Cardiac muscle cell (in vitro differentiated cells and primary cell): ENCODE measurements around the gene ATXN1. TPM values are rescaled to one million over a fixed set of nuclear protein-coding genes. Genes with fewer than 3 reads are reported as not detected.

Source experiments
- DNase-seq, 2 donors: peaks; one replicate each; pipeline versions ENCODE4 v3.0.0 to v3.0.0-alpha.2; 2010 to 2017; ENCODE audit warnings: low read depth in 1 of 2, low spot score in 1 of 2
- H3K27ac ChIP-seq: fragments of 200-600 bp; sonication (generic); 2 replicates; pipeline ENCODE4 v1.5.1; 2016
- H3K27me3 ChIP-seq: fragments of 200-600 bp; sonication (generic); 2 replicates; pipeline ENCODE4 v1.6.0; 2016; ENCODE audit warnings: control low read depth
- H3K36me3 ChIP-seq: fragments of 200-600 bp; sonication (generic); 2 replicates; pipeline ENCODE4 v1.5.1; 2016; ENCODE audit warnings: control low read depth
- H3K4me1 ChIP-seq: fragments of 200-600 bp; sonication (generic); 2 replicates; pipeline ENCODE4 v1.8.1; 2017; ENCODE audit warnings: low read depth, mild to moderate bottlenecking, mixed run types
- H3K4me3 ChIP-seq: fragments of 200-600 bp; sonication (generic); 2 replicates; pipeline ENCODE4 v1.5.1; 2016; ENCODE audit warnings: mild to moderate bottlenecking
- H3K9me3 ChIP-seq: fragments of 200-600 bp; sonication (generic); 2 replicates; pipeline ENCODE4 v1.5.1; 2017; ENCODE audit warnings: low read depth, mild to moderate bottlenecking, control low read depth
- polyA plus RNA-seq: library from polyadenylated mRNA; unstranded; fragments of >200 nt; fragmentation: Nextera tagmentation; extraction: Ambion mirVana; gene quantifications from 2 replicates; pipeline ENCODE4 v1.2.1, GENCODE V29; 2016
- total RNA-seq: library from RNA; depleted of rRNA; stranded (reverse); fragments of >200 nt; gene quantifications from 2 replicates; pipeline ENCODE4 v1.2.3, GENCODE V29; 2016
- TF ChIP-seq, protein P1 (sequence below): IDR thresholded peaks from 2 replicates; pipeline ENCODE4 v1.5.1; 2012; ENCODE audit warnings: low read depth, mild to moderate bottlenecking, low read length

The ATXN1 gene
- total and polyA plus RNA-seq, 2 experiments from 2014 or later = 15.1 to 37.4 TPM

DNA sequence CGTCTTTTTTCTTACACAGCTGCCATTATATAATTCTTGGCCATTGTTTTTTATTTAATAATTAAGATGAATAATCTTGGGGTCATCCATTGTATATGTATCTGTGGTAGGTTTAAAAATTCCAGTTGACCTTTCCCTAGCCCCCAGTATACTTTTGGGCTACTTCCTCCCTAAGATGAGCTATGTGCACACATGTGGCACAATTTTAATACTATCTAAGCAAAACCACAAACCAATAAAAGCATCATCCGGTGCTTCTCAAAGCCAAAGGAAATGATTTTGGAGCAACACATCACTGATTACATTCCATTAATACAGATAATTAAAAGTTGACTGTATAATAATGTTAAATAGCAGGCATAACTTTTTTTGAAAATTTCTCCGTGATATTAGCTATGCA, 161.2 kb downstream of the ATXN1 start:
- TF ChIP-seq, protein P1, sequence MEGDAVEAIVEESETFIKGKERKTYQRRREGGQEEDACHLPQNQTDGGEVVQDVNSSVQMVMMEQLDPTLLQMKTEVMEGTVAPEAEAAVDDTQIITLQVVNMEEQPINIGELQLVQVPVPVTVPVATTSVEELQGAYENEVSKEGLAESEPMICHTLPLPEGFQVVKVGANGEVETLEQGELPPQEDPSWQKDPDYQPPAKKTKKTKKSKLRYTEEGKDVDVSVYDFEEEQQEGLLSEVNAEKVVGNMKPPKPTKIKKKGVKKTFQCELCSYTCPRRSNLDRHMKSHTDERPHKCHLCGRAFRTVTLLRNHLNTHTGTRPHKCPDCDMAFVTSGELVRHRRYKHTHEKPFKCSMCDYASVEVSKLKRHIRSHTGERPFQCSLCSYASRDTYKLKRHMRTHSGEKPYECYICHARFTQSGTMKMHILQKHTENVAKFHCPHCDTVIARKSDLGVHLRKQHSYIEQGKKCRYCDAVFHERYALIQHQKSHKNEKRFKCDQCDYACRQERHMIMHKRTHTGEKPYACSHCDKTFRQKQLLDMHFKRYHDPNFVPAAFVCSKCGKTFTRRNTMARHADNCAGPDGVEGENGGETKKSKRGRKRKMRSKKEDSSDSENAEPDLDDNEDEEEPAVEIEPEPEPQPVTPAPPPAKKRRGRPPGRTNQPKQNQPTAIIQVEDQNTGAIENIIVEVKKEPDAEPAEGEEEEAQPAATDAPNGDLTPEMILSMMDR = no peak

DNA sequence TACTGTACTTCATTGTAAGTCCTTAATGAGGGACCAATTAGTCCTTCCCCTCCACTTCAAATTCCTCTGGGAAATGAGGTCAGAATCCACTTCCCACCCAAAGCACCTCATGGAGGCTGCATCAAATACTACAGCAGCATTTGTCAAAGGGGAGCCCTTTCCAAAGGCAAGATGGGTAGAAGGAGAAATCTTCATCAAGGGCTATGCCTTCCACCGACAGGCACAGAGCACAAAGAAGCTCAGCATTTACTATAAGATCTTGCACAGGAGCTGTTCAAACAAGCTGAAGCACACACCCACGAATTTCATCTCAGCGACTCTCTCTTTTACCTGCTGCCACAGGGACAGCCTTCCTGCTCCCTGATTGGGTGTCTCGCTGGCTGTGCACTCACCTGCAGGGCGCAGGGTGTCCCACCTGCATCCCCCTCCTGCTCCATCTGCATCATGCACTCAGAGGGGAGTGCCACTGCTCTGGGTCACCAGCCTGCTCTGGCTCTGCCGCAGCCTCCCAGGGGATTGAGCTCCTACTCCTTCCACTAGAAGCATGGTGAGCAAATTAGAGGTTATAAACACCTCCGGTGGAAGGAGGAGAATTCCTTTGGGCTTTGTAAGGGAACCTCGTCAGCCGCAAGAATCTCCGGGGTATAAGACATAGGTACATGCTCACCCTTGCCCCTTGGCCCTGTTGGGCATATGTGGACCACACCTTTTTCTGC, 164.5 kb downstream of the ATXN1 start:
- DNase-seq = no peak
- TF ChIP-seq, protein P1 = no peak

More for the DNA sequence above, 161.2 kb downstream of the ATXN1 start:
- Histone ChIP-seq H3K9me3 (no peaks in the 10 kb centered on the region), H3K27ac (no peak overlapping the region), H3K4me1 (no peaks in the 10 kb centered on the region), H3K27me3 (no peaks in the 10 kb centered on the region), H3K4me3 (no peak overlapping the region), H3K36me3 (no peaks in the 10 kb centered on the region)
- DNase-seq = peak in 1 of 2 donors; percentile 8

DNA sequence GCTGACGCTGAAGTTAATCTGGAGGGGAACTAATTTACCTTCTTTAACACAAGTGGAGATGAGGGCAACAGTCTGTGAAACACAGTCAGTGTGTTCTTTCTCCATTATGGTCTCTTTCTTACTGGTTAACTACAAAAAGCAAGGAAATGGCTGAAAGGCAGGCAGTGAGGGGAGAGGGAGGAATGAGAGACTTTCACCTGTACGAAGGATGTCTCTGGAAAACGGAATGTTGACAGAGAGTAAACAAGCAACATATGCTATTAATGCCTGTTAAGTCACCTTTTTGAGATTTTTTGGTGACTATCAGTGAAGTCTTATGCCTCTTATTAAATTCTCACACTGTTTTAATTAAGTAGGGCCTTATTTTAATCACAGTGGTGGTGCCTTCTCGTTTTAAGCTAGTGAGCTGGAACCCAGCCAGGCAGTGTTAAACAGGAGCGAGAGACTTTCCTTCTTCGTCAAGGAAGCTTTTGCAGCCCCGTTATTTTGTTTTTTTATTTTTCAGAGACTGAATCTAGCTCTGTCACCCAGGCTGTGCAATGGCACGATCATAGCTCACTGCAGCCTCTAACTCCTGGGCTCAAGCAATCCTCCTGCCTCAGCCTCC, 165.6 kb downstream of the ATXN1 start:
- H3K27me3 ChIP-seq = no peaks in the 10 kb centered on the region
- DNase-seq = no peak
- TF ChIP-seq, protein P1 = no peak
- H3K36me3 ChIP-seq = no peaks in the 10 kb centered on the region
- H3K9me3 ChIP-seq = no peaks in the 10 kb centered on the region
- no peak overlapping the region for H3K27ac ChIP-seq
- no peaks in the 10 kb centered on the region for H3K4me1 ChIP-seq
- H3K4me3 ChIP-seq = no peak overlapping the region

More for the DNA sequence above, 164.5 kb downstream of the ATXN1 start:
- Histone ChIP-seq H3K27me3 (no peaks in the 10 kb centered on the region), H3K36me3 (no peaks in the 10 kb centered on the region), H3K4me3 (no peak overlapping the region), H3K27ac (no peak overlapping the region), H3K9me3 (no peaks in the 10 kb centered on the region), H3K4me1 (no peaks in the 10 kb centered on the region)

DNA sequence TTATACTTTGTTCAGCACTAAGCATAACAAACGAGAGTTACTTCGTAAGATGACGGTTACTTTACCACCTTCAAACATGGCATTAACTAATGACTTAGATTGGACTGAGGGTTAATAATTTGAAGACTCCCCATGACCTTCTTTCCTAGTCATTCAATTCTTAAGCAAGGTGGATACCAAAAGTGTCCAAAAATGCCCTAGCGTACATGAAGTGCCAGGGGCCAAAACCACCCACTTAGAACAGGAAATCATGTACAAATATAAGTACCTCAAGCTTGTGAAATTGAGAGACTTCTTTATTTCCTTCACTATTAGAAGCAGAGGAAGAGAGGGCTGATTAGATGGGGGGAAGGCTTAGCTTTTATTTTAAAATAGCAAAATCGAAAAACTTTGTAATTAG, 166.4 kb downstream of the ATXN1 start:
- no peaks in the 10 kb centered on the region for H3K4me1 ChIP-seq
- no peak overlapping the region for H3K4me3 ChIP-seq
- H3K27ac ChIP-seq = no peak overlapping the region
- no peaks in the 10 kb centered on the region for H3K9me3 ChIP-seq
- TF ChIP-seq, protein P1 = no peak
- H3K36me3 ChIP-seq = no peaks in the 10 kb centered on the region
- no peak for DNase-seq
- no peaks in the 10 kb centered on the region for H3K27me3 ChIP-seq

DNA sequence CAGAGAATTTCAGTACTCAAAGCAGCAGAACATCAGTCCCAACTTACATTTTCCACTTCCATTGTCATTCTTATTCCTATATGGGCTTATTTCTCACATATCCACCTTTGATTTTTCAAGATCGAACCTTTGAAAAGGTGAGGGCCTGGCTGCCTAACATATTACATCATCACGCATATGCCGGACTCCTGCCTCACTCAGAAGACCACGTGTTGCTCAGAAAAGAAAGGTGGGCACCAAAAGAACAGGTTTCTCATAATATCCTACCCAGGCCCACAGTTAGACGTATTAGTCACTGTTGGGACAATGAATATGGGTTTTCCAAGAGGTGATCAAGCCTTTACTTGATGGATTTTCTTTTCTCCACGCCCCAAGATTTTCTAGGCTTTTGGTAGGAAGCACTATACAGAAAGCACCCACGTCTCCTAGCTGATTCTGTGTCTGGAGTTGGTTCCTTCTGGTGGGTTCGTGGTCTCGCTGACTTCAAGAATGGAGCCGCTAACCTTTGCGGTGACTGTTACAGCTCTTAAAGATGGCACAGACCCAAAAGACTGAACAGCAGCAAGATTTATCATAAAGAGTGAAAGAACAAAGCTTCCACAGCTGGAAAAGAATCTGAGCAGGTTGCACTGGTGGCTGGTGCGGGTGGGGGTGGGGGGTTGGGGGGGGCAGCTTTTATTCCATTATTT, 168.9 kb downstream of the ATXN1 start:
- Histone ChIP-seq H3K36me3 (no peaks in the 10 kb centered on the region), H3K27ac (no peak overlapping the region), H3K4me3 (no peak overlapping the region), H3K27me3 (no peaks in the 10 kb centered on the region), H3K9me3 (no peaks in the 10 kb centered on the region), H3K4me1 (no peaks in the 10 kb centered on the region)
- TF ChIP-seq, protein P1 = no peak
- no peak for DNase-seq
